H1 (cell line): ENCODE data around the gene MPND. TPM values are rescaled to one million over a fixed set of nuclear protein-coding genes. Genes with fewer than 3 reads are reported as not detected.

Experiments
- CTCF ChIA-PET: fragments of 300-600 bp; sonication (Branson Sonifier 250); formaldehyde crosslinking; loops from one replicate; lab custom pipeline; 2021; ENCODE audit not compliant: partially characterized antibody; lab: Charles Lee
- POLR2A ChIA-PET: fragments of 300-600 bp; sonication (Branson Sonifier 250); formaldehyde crosslinking; loops from one replicate; lab custom pipeline; 2021; ENCODE audit warnings: inconsistent platforms; ENCODE audit not compliant: partially characterized antibody; lab: Charles Lee
- DNase-seq, 2 experiments: peaks; one replicate each; pipeline versions ENCODE4 v3.0.0 to v3.0.0-alpha.2; 2010 to 2022; ENCODE audit warnings: low spot score in 2 of 2, low read depth in 1 of 2, mixed read lengths in 1 of 2
- FAIRE-seq: peaks from 2 replicates; lab custom pipeline; 2011; peaks lifted over from hg19 to GRCh38; lab: Jason Lieb, UNC
- H2AFZ ChIP-seq: 2 replicates; pipeline ENCODE4 v1.8.1; 2012; ENCODE audit warnings: low read length, inconsistent platforms
- H2AK5ac ChIP-seq: 2 replicates; pipeline ENCODE4 v1.6.1; 2013; ENCODE audit warnings: low read depth, low read length
- H2BK120ac ChIP-seq: replicated peaks from 2 replicates; pipeline ENCODE3; 2013; ENCODE audit warnings: low read depth, low read length, inconsistent platforms
- H2BK12ac ChIP-seq: 2 replicates; pipeline ENCODE4 v1.6.1; 2013; ENCODE audit warnings: low read depth, low read length
- H2BK15ac ChIP-seq: 2 replicates; pipeline ENCODE4 v1.6.1; 2013; ENCODE audit warnings: low read length
- H2BK20ac ChIP-seq: 2 replicates; pipeline ENCODE4 v1.6.1; 2013; ENCODE audit warnings: low read length
- H2BK5ac ChIP-seq: 2 replicates; pipeline ENCODE4 v1.6.1; 2013; ENCODE audit warnings: low read depth, low read length
- H3K14ac ChIP-seq: 2 replicates; pipeline ENCODE4 v1.6.1; 2013; ENCODE audit warnings: inconsistent platforms; ENCODE audit not compliant: insufficient read length
- H3K18ac ChIP-seq: 2 replicates; pipeline ENCODE4 v1.6.1; 2013; ENCODE audit warnings: low read length; ENCODE audit errors: extremely low read depth
- H3K23ac ChIP-seq: 2 replicates; pipeline ENCODE4 v1.6.1; 2013; ENCODE audit warnings: inconsistent platforms; ENCODE audit not compliant: insufficient read length
- H3K23me2 ChIP-seq: 2 replicates; pipeline ENCODE4 v1.6.1; 2013; ENCODE audit warnings: low read depth, low read length
- H3K27ac ChIP-seq: 2 replicates; pipeline ENCODE4 v1.6.1; 2011; ENCODE audit warnings: low read depth, low read length, inconsistent platforms
- H3K27me3 ChIP-seq, 4 experiments: replicated peaks in 1 of 4; 1 replicate in 1 of 4; 2 replicates in 3 of 4; pipeline versions ENCODE4 v1.6.1 to v1.8.1; 2011 to 2013; ENCODE audit warnings: low read length in 3 of 4, mild to moderate bottlenecking in 3 of 4, inconsistent platforms in 2 of 4, mixed read lengths in 2 of 4, moderate library complexity in 1 of 4; ENCODE audit not compliant: control insufficient read depth in 3 of 4, insufficient read depth in 3 of 4; ENCODE audit errors: extremely low read depth in 1 of 4
- H3K36me3 ChIP-seq, 4 experiments: 2 replicates each; pipeline versions ENCODE4 v1.6.1 to v1.8.1; 2011 to 2013; ENCODE audit warnings: mild to moderate bottlenecking in 4 of 4, low read length in 3 of 4, moderate library complexity in 2 of 4, control low read depth in 1 of 4, inconsistent platforms in 1 of 4; ENCODE audit not compliant: insufficient read depth in 4 of 4, control insufficient read depth in 2 of 4
- H3K4ac ChIP-seq: replicated peaks from 2 replicates; pipeline ENCODE3; 2013; ENCODE audit warnings: low read length, low read depth, mixed read lengths, inconsistent platforms; ENCODE audit not compliant: insufficient read length
- H3K4me1 ChIP-seq, 4 experiments: replicated peaks in 1 of 4; 1 replicate in 1 of 4; 2 replicates in 3 of 4; pipeline versions ENCODE4 v1.6.1 to v1.8.1; 2011 to 2013; ENCODE audit warnings: low read length in 3 of 4, inconsistent platforms in 2 of 4, mixed read lengths in 1 of 4; ENCODE audit not compliant: insufficient read depth in 4 of 4, control insufficient read depth in 3 of 4
- H3K4me2 ChIP-seq, 2 experiments: 2 replicates each; pipeline versions ENCODE4 v1.6.1 to v1.8.1; 2011 to 2013; ENCODE audit warnings: low read depth in 2 of 2, low read length in 2 of 2, control low read depth in 1 of 2, inconsistent platforms in 1 of 2, mild to moderate bottlenecking in 1 of 2; ENCODE audit not compliant: insufficient read depth in 1 of 2
- H3K4me3 ChIP-seq, 4 experiments: fragments of 200-600, 300-600 bp in 1 of 4; sonication (generic), shearing (Covaris generic), sonication (Bioruptor Twin) in 1 of 4; 2 replicates each; pipeline versions ENCODE4 v1.5.1 to v1.8.1; 2011 to 2016; ENCODE audit warnings: low read length in 4 of 4, low read depth in 3 of 4, control low read depth in 2 of 4, inconsistent platforms in 2 of 4, mild to moderate bottlenecking in 2 of 4, mixed read lengths in 1 of 4, moderate library complexity in 1 of 4; ENCODE audit not compliant: insufficient read depth in 2 of 4; ENCODE audit errors: extremely low read depth in 1 of 4
- H3K56ac ChIP-seq: replicated peaks from 2 replicates; pipeline ENCODE3; 2013; ENCODE audit warnings: low read depth, mild to moderate bottlenecking, mixed read lengths, low read length, inconsistent platforms; ENCODE audit not compliant: insufficient read length
- H3K79me1 ChIP-seq: 2 replicates; pipeline ENCODE4 v1.6.1; 2013; ENCODE audit warnings: low read depth, low read length, control low read depth
- H3K79me2 ChIP-seq, 2 experiments: 2 replicates each; pipeline versions ENCODE4 v1.6.1 to v1.8.1; 2012 to 2013; ENCODE audit warnings: low read length in 2 of 2, mild to moderate bottlenecking in 2 of 2, inconsistent platforms in 1 of 2; ENCODE audit not compliant: insufficient read depth in 2 of 2, control insufficient read depth in 1 of 2
- H3K9ac ChIP-seq, 4 experiments: replicated peaks in 1 of 4; 1 replicate in 1 of 4; 2 replicates in 3 of 4; pipeline versions ENCODE4 v1.6.1 to v1.8.1; 2011 to 2013; ENCODE audit warnings: low read depth in 3 of 4, low read length in 3 of 4, control low read depth in 2 of 4, mild to moderate bottlenecking in 2 of 4, moderate library complexity in 2 of 4, inconsistent platforms in 1 of 4; ENCODE audit errors: extremely low read depth in 1 of 4
- H3K9me3 ChIP-seq, 2 experiments: 2 replicates each; pipeline versions ENCODE4 v1.6.1 to v1.8.1; 2012 to 2013; ENCODE audit warnings: mild to moderate bottlenecking in 2 of 2, moderate library complexity in 2 of 2, control low read depth in 1 of 2, inconsistent platforms in 1 of 2, low read depth in 1 of 2, low read length in 1 of 2, mixed read lengths in 1 of 2; ENCODE audit not compliant: insufficient read depth in 2 of 2
- H4K20me1 ChIP-seq, 2 experiments: replicated peaks in 1 of 2; 2 replicates each; pipeline versions ENCODE3 to v1.8.1; 2011 to 2013; ENCODE audit warnings: inconsistent platforms in 2 of 2, low read length in 2 of 2, mild to moderate bottlenecking in 1 of 2; ENCODE audit not compliant: insufficient read depth in 2 of 2, control insufficient read depth in 1 of 2
- H4K5ac ChIP-seq: 2 replicates; pipeline ENCODE4 v1.6.1; 2013; ENCODE audit warnings: low read length, low read depth, mixed read lengths, inconsistent platforms; ENCODE audit not compliant: insufficient read length
- H4K8ac ChIP-seq: 2 replicates; pipeline ENCODE4 v1.8.0; 2013; ENCODE audit warnings: mild to moderate bottlenecking, moderate library complexity, low read length, inconsistent platforms; ENCODE audit not compliant: insufficient read depth; ENCODE audit errors: extremely low read depth
- H4K91ac ChIP-seq: replicated peaks from 2 replicates; pipeline ENCODE3; 2013; ENCODE audit warnings: low read length, mixed read lengths, inconsistent platforms; ENCODE audit not compliant: insufficient read length
- CREB1 ChIP-seq: IDR thresholded peaks from 2 replicates; pipeline ENCODE4 v1.6.1; 2012; ENCODE audit warnings: inconsistent platforms
- EP300 ChIP-seq, 2 experiments: IDR thresholded peaks; 1 replicate in 1 of 2; 2 replicates in 1 of 2; pipeline ENCODE4 v1.6.1; 2011 to 2012; ENCODE audit warnings: low read depth in 2 of 2, low read length in 2 of 2, mild to moderate bottlenecking in 2 of 2, borderline replicate concordance in 1 of 2, inconsistent platforms in 1 of 2, moderate library complexity in 1 of 2
- HDAC2 ChIP-seq, 2 experiments: fragments of 300-600 bp in 1 of 2; sonication (generic) in 1 of 2; IDR thresholded peaks; 2 replicates each; pipeline ENCODE4 v1.6.1; 2011 to 2012; ENCODE audit warnings: low read depth in 2 of 2, low read length in 2 of 2, mild to moderate bottlenecking in 2 of 2, moderate library complexity in 2 of 2, borderline replicate concordance in 1 of 2, inconsistent platforms in 1 of 2
- KDM1A ChIP-seq: fragments of 200-600, 300-600 bp; sonication (generic); IDR thresholded peaks from 2 replicates; pipeline ENCODE4 v1.7.1; 2016; ENCODE audit warnings: mild to moderate bottlenecking, low read length, borderline replicate concordance
- NANOG ChIP-seq: IDR thresholded peaks from 2 replicates; pipeline ENCODE4 v1.6.1; 2011; ENCODE audit warnings: low read length, low read depth, mild to moderate bottlenecking, inconsistent platforms; ENCODE audit not compliant: insufficient read depth, poor library complexity, severe bottlenecking
- WGBS, 2 experiments: shearing (Covaris generic) in 1 of 2; methylation state at CpG; one replicate each; pipeline versions ENCODE4 v1.1.6 to v1.1.7; 2013 to 2015; ENCODE audit warnings: low lambda C conversion rate in 2 of 2, mixed read lengths in 2 of 2, inconsistent platforms in 1 of 2, low coverage in 1 of 2, missing lambda C conversion rate in 1 of 2; ENCODE audit not compliant: insufficient replicate concordance in 2 of 2, insufficient coverage in 1 of 2, insufficient read length in 1 of 2; ENCODE audit errors: extremely low coverage in 1 of 2, missing lambda C conversion rate in 1 of 2; 5-methylcytosine and 5-hydroxymethylcytosine counted together
- polyA plus RNA-seq, 7 experiments: library from polyadenylated mRNA; depleted of rRNA in 3 of 7; stranded (reverse) in 5 of 7; unstranded in 2 of 7; fragments of >200 nt in 5 of 7; fragments of 200-250 nt in 2 of 7; gene quantifications; 1 replicate in 5 of 7; 2 replicates in 1 of 7; 4 replicates in 1 of 7; pipeline versions ENCODE4 v1.2.1 to v1.2.3, GENCODE V29; 2011 to 2013; ENCODE audit warnings: missing spikeins in 2 of 7, mixed read lengths in 2 of 7
- total RNA-seq: library from RNA; stranded (reverse); fragmentation: NEBNext Ultra II Directional; extraction: Animal tissue kit (Norgen Biotek cat#: 25700); gene quantifications from 2 replicates; pipeline ENCODE4 v1.2.1, GENCODE V29; 2021

The MPND gene
- total and polyA plus RNA-seq, 2 of the 8 experiments (the other 6 are each of a cell fraction or from before 2014, with no cell fraction given): 22.9 to 27.7 TPM

DNA sequence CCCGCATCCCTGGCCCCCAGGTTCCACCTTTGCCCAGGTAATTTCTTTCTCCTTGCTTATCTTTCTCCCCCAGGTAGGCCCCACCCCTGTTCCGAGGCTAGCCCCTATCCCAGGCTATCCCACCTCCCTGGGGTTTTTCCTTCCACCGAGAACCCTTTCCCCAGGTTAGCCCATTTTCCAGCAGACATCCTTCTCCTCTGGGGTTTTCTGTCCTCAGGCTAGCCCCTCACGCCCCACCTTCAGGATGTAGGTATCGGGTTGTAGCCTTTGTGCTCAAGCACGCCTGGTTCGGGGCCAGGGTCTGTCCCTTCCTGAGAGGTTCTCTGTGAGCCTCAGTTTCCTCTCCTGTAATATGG is 38.1 kb upstream of the MPND start:
- Histone ChIP-seq H3K4ac (no peak overlapping the region), H4K91ac (no peak overlapping the region), H3K79me2 (no peaks in the 10 kb centered on the region), H2BK15ac (no peak overlapping the region), H3K56ac (no peak overlapping the region), H3K14ac (no peak overlapping the region), H3K18ac (no peak overlapping the region), H3K79me1 (peaks cover 3% of the 10 kb centered on the region; the same call in 1 of the 2 replicates), H2BK20ac (no peak overlapping the region), H2BK5ac (no peak overlapping the region), H3K27ac (no peak overlapping the region), H3K27me3 (no peaks in the 10 kb centered on the region), H4K20me1 (peaks cover 0 to 2% of the 10 kb centered on the region in 2 experiments), H3K23me2 (no peaks in the 10 kb centered on the region; the same call in 1 of the 2 replicates), H2AK5ac (peak overlapping the region; percentile 97; the same call in 1 of the 2 replicates), H2BK120ac (no peak overlapping the region), H4K5ac (no peak overlapping the region), H2BK12ac (no peak overlapping the region), H3K9me3 (no peaks in the 10 kb centered on the region), H3K4me1 (peaks cover 0 to 8% (median 0%) of the 10 kb centered on the region in 4 experiments; a peak in 3 of 7 replicates), H3K4me3 (peak overlapping the region in 2 of 4 experiments; percentile 54 to 58; a peak in 4 of 8 replicates), H3K4me2 (0 out of 4 replicates have a peak overlapping the region, but pooled peaks of 1 of the 2 experiments have one; percentile 41), H4K8ac (peak overlapping the region; percentile 80), H3K23ac (no peak overlapping the region), H3K36me3 (peaks cover 5 to 18% (median 12%) of the 10 kb centered on the region in 4 experiments), H2AFZ (no peak overlapping the region), H3K9ac (no peak overlapping the region)
- FAIRE-seq (no peak), DNase-seq (peak in 1 of 2 experiments; percentile 70)
- POLR2A ChIA-PET: interaction anchor here (0.5 to 12.2 kb wide), 7 partner anchors 16 to 174 kb away, joined by 3 to 86 read pairs (median 3); partner anchors contain the start of gene SHD
- TF ChIP-seq EP300 (IDR thresholded peaks at IDR 0.05; ENCODE audit: borderline replicate concordance in 1 of 2, low read depth in 2 of 2, low read length in 2 of 2) (no peak), KDM1A (peak; percentile 96), CREB1 (no peak), HDAC2 (IDR thresholded peaks at IDR 0.05; ENCODE audit: borderline replicate concordance in 1 of 2, low read depth in 2 of 2, low read length in 2 of 2) (peak; percentile 28 to 61; a peak in 2 of 4 replicates), NANOG (no peak)
- CTCF ChIA-PET: interaction anchor here (1.0 to 3.1 kb wide), 6 partner anchors 9 to 53 kb away, joined by 4 to 15 read pairs (median 4); no protein-coding TSS in a partner anchor
- WGBS, 2 experiments: 76% methylated on average over 6 of the region's 7 CpGs; no CpG with 5 or more reads in 1 of the 2 experiments
